HEK293 (cell line): ENCODE results near the gene PDE12.

Experiments used
- CTCF ChIA-PET: fragments of 350-600 bp; formaldehyde crosslinking; extraction: SDS; loops from one replicate; lab custom pipeline; 2021; ENCODE audit warnings: antibody characterized with exemption; lab: Yijun Ruan, JAX
- POLR2A ChIA-PET: fragments of 300-600 bp; formaldehyde crosslinking; extraction: SDS; loops from one replicate; lab custom pipeline; 2020; ENCODE audit warnings: antibody characterized with exemption, inconsistent platforms; lab: Yijun Ruan, JAX
- H3K27ac ChIP-seq: fragments of 200-500 bp; sonication (Bioruptor generic); 2 replicates; pipeline ENCODE4 v1.5.1; 2014; ENCODE audit warnings: low read depth, low read length, control low read depth, inconsistent platforms; ENCODE audit errors: extremely low read depth
- H3K36me3 ChIP-seq, 2 experiments: fragments of 200-500 bp in 1 of 2; sonication (Bioruptor generic) in 1 of 2; 1 replicate in 1 of 2; 2 replicates in 1 of 2; pipeline ENCODE4 v1.5.1; 2014 to 2017; ENCODE audit warnings: inconsistent platforms in 2 of 2, low read length in 2 of 2; ENCODE audit not compliant: control insufficient read depth in 2 of 2, insufficient read depth in 1 of 2
- H3K4me1 ChIP-seq: fragments of 200-500 bp; sonication (Bioruptor generic); 2 replicates; pipeline ENCODE4 v1.5.1; 2014; ENCODE audit warnings: mild to moderate bottlenecking, low read length, inconsistent platforms; ENCODE audit not compliant: control insufficient read depth, insufficient read depth
- H3K4me3 ChIP-seq: 2 replicates; pipeline ENCODE4 v1.5.1; 2011; ENCODE audit warnings: low read depth, mild to moderate bottlenecking, control low read depth, low read length, moderate library complexity
- H3K9me3 ChIP-seq: fragments of 200-500 bp; sonication (Bioruptor generic); 2 replicates; pipeline ENCODE4 v1.5.1; 2014; ENCODE audit warnings: low read depth, low read length, inconsistent platforms; ENCODE audit not compliant: control insufficient read depth, insufficient read depth
- REPIN1 ChIP-seq: fragments of 450-650 bp; formaldehyde crosslinking; IDR thresholded peaks from 2 replicates; pipeline ENCODE4 v1.5.1; 2017; ENCODE audit warnings: missing biosample characterization, missing genetic modification characterization, low read depth
- SP2 ChIP-seq: fragments of 450-650 bp; formaldehyde crosslinking; IDR thresholded peaks from 2 replicates; pipeline ENCODE4 v1.5.1; 2016; ENCODE audit warnings: missing biosample characterization, missing genetic modification characterization
- ZBTB17 ChIP-seq: fragments of 450-650 bp; formaldehyde crosslinking; IDR thresholded peaks from 2 replicates; pipeline ENCODE4 v1.5.1; 2016; ENCODE audit warnings: missing biosample characterization, missing genetic modification characterization
- ZNF211 ChIP-seq: fragments of 450-650 bp; formaldehyde crosslinking; IDR thresholded peaks from 2 replicates; pipeline ENCODE4 v1.5.1; 2016; ENCODE audit warnings: low read depth, missing biosample characterization, missing genetic modification characterization
- ZNF214 ChIP-seq: fragments of 450-650 bp; formaldehyde crosslinking; IDR thresholded peaks from 2 replicates; pipeline ENCODE4 v1.5.1; 2017; ENCODE audit warnings: missing biosample characterization, mild to moderate bottlenecking, missing genetic modification characterization, borderline replicate concordance
- ZNF23 ChIP-seq: fragments of 450-650 bp; formaldehyde crosslinking; IDR thresholded peaks from 2 replicates; pipeline ENCODE4 v1.5.1; 2016; ENCODE audit warnings: missing biosample characterization, missing genetic modification characterization, borderline replicate concordance
- ZNF350 ChIP-seq: fragments of 450-650 bp; formaldehyde crosslinking; IDR thresholded peaks from 2 replicates; pipeline ENCODE4 v1.5.0; 2017; ENCODE audit warnings: missing biosample characterization, mild to moderate bottlenecking, missing genetic modification characterization
- ZNF394 ChIP-seq: fragments of 450-650 bp; formaldehyde crosslinking; IDR thresholded peaks from 2 replicates; pipeline ENCODE4 v1.5.1; 2016; ENCODE audit warnings: missing biosample characterization, missing genetic modification characterization, mild to moderate bottlenecking, moderate library complexity, borderline replicate concordance
- ZNF433 ChIP-seq: fragments of 450-650 bp; formaldehyde crosslinking; IDR thresholded peaks from 2 replicates; pipeline ENCODE4 v1.5.1; 2016; ENCODE audit warnings: missing biosample characterization, missing genetic modification characterization, low read depth
- ZNF623 ChIP-seq: fragments of 450-650 bp; formaldehyde crosslinking; IDR thresholded peaks from 2 replicates; pipeline ENCODE4 v1.5.1; 2016; ENCODE audit warnings: missing biosample characterization, missing genetic modification characterization
- ZNF626 ChIP-seq: fragments of 450-650 bp; sonication (Bioruptor Pico); formaldehyde crosslinking; IDR thresholded peaks from 2 replicates; pipeline ENCODE4 v1.5.1; 2018; ENCODE audit warnings: missing biosample characterization, missing genetic modification characterization, inconsistent platforms
- ZNF701 ChIP-seq: fragments of 450-650 bp; formaldehyde crosslinking; IDR thresholded peaks from 2 replicates; pipeline ENCODE4 v1.5.1; 2016; ENCODE audit warnings: missing biosample characterization, missing genetic modification characterization
- ZNF791 ChIP-seq: fragments of 450-650 bp; formaldehyde crosslinking; IDR thresholded peaks from 2 replicates; pipeline ENCODE4 v1.5.1; 2016; ENCODE audit warnings: missing biosample characterization, missing genetic modification characterization
- TF ChIP-seq, protein P1 (sequence below): fragments of 450-650 bp; formaldehyde crosslinking; IDR thresholded peaks from 2 replicates; pipeline ENCODE4 v1.5.1; 2016; ENCODE audit warnings: missing biosample characterization, missing genetic modification characterization
- TF ChIP-seq, protein P2 (sequence below): fragments of 450-650 bp; formaldehyde crosslinking; IDR thresholded peaks from 2 replicates; pipeline ENCODE4 v1.5.1; 2016; ENCODE audit warnings: missing biosample characterization, missing genetic modification characterization
- TF ChIP-seq, protein P3 (sequence below): fragments of 450-650 bp; formaldehyde crosslinking; IDR thresholded peaks from 2 replicates; pipeline ENCODE4 v1.5.1; 2016; ENCODE audit warnings: missing biosample characterization, missing genetic modification characterization
- TF ChIP-seq, protein P4 (sequence below): IDR thresholded peaks from 2 replicates; pipeline ENCODE4 v1.6.1; 2011; ENCODE audit warnings: mild to moderate bottlenecking, low read depth, low read length, borderline replicate concordance
- TF ChIP-seq, protein P5 (sequence below): fragments of 450-650 bp; formaldehyde crosslinking; IDR thresholded peaks from 2 replicates; pipeline ENCODE4 v1.5.1; 2016; ENCODE audit warnings: missing biosample characterization, missing genetic modification characterization
- TF ChIP-seq, protein P6 (sequence below): fragments of 450-650 bp; formaldehyde crosslinking; IDR thresholded peaks from 2 replicates; pipeline ENCODE4 v1.5.1; 2017; ENCODE audit warnings: missing biosample characterization, missing genetic modification characterization
- TF ChIP-seq, protein P7 (sequence below): fragments of 450-650 bp; formaldehyde crosslinking; optimal IDR thresholded peaks from 2 replicates; pipeline ENCODE3; 2016; ENCODE audit warnings: missing biosample characterization, mild to moderate bottlenecking, missing genetic modification characterization
- TF ChIP-seq, protein P8 (sequence below): fragments of 450-650 bp; formaldehyde crosslinking; IDR thresholded peaks from 2 replicates; pipeline ENCODE4 v1.5.1; 2016; ENCODE audit warnings: missing biosample characterization, missing genetic modification characterization, borderline replicate concordance
- TF ChIP-seq, protein P9 (sequence below): fragments of 450-650 bp; formaldehyde crosslinking; IDR thresholded peaks from 2 replicates; pipeline ENCODE4; 2016; ENCODE audit warnings: missing biosample characterization, missing genetic modification characterization

PDE12 gene

DNA sequence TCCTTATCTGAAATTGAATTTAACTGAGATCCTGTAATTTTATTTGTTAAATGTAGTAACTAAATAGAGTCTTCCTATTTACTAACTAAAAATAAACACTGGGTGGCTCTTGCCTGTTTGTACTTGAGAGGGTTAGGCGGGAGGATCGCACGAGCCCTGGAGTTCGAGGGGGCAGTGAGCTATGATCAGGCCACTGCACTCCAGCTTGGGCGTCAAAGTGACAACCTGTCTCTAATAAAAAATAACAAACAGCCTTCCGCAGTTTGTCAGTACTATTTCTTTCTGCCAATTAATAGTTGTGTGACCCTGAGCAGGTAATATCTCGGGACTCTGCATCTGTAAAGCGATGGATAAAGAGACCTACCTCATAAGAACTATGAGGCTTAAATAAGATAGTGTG lies 768 bp upstream of the PDE12 start (continued):
- TF ChIP-seq, protein P1, sequence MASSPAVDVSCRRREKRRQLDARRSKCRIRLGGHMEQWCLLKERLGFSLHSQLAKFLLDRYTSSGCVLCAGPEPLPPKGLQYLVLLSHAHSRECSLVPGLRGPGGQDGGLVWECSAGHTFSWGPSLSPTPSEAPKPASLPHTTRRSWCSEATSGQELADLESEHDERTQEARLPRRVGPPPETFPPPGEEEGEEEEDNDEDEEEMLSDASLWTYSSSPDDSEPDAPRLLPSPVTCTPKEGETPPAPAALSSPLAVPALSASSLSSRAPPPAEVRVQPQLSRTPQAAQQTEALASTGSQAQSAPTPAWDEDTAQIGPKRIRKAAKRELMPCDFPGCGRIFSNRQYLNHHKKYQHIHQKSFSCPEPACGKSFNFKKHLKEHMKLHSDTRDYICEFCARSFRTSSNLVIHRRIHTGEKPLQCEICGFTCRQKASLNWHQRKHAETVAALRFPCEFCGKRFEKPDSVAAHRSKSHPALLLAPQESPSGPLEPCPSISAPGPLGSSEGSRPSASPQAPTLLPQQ (tag by site-specific recombination): no peak
- TF ChIP-seq, protein P2, sequence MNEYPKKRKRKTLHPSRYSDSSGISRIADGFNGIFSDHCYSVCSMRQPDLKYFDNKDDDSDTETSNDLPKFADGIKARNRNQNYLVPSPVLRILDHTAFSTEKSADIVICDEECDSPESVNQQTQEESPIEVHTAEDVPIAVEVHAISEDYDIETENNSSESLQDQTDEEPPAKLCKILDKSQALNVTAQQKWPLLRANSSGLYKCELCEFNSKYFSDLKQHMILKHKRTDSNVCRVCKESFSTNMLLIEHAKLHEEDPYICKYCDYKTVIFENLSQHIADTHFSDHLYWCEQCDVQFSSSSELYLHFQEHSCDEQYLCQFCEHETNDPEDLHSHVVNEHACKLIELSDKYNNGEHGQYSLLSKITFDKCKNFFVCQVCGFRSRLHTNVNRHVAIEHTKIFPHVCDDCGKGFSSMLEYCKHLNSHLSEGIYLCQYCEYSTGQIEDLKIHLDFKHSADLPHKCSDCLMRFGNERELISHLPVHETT (tag by site-specific recombination): no peak
- TF ChIP-seq, protein P3, sequence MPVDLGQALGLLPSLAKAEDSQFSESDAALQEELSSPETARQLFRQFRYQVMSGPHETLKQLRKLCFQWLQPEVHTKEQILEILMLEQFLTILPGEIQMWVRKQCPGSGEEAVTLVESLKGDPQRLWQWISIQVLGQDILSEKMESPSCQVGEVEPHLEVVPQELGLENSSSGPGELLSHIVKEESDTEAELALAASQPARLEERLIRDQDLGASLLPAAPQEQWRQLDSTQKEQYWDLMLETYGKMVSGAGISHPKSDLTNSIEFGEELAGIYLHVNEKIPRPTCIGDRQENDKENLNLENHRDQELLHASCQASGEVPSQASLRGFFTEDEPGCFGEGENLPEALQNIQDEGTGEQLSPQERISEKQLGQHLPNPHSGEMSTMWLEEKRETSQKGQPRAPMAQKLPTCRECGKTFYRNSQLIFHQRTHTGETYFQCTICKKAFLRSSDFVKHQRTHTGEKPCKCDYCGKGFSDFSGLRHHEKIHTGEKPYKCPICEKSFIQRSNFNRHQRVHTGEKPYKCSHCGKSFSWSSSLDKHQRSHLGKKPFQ: no peak
- no peak for TF ChIP-seq ZNF626 (tag by site-specific recombination)
- TF ChIP-seq ZNF791: no peak
- TF ChIP-seq, protein P4, sequence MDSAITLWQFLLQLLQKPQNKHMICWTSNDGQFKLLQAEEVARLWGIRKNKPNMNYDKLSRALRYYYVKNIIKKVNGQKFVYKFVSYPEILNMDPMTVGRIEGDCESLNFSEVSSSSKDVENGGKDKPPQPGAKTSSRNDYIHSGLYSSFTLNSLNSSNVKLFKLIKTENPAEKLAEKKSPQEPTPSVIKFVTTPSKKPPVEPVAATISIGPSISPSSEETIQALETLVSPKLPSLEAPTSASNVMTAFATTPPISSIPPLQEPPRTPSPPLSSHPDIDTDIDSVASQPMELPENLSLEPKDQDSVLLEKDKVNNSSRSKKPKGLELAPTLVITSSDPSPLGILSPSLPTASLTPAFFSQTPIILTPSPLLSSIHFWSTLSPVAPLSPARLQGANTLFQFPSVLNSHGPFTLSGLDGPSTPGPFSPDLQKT: no peak
- TF ChIP-seq, protein P5, sequence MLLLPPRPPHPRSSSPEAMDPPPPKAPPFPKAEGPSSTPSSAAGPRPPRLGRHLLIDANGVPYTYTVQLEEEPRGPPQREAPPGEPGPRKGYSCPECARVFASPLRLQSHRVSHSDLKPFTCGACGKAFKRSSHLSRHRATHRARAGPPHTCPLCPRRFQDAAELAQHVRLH: no peak
- no peak for TF ChIP-seq ZNF433 (tag by site-specific recombination)
- no peak for TF ChIP-seq REPIN1 (tag by site-specific recombination)
- TF ChIP-seq, protein P6, sequence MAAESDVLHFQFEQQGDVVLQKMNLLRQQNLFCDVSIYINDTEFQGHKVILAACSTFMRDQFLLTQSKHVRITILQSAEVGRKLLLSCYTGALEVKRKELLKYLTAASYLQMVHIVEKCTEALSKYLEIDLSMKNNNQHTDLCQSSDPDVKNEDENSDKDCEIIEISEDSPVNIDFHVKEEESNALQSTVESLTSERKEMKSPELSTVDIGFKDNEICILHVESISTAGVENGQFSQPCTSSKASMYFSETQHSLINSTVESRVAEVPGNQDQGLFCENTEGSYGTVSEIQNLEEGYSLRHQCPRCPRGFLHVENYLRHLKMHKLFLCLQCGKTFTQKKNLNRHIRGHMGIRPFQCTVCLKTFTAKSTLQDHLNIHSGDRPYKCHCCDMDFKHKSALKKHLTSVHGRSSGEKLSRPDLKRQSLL (tag by site-specific recombination): no peak
- TF ChIP-seq ZNF350 (tag by site-specific recombination): no peak
- TF ChIP-seq, all 188 proteins: peak for 0

DNA sequence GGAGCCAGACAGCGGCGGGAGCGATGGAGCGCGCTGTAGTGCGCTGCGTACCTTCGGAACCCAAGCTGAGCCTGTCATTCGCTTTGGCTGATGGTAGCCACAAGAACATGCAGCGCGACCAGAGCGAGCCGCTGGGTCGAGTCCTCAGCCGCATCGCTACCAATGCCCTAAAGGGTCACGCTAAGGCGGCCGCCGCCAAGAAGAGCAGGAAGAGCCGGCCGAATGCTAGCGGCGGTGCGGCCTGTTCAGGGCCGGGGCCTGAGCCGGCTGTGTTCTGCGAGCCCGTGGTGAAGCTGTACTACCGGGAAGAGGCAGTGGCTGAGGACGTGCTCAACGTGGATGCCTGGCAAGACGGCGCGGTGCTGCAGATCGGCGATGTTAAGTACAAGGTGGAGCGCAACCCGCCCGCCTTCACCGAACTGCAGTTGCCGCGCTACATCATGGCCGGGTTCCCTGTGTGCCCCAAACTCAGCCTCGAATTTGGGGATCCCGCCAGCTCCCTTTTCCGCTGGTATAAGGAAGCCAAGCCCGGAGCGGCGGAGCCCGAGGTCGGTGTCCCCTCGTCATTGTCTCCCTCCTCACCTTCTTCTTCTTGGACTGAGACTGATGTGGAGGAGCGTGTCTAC lies 498 bp downstream of the PDE12 start:
- POLR2A ChIA-PET: interaction anchor here (0.7 to 2.3 kb wide), 8 partner anchors 10 to 159 kb away, joined by 3 to 11 read pairs (median 4); partner anchors contain the start of genes ARF4 and DNAH12
- H3K27ac ChIP-seq: peak overlapping the region; percentile 61
- peak overlapping the region; percentile 96 for H3K4me3 ChIP-seq
- CTCF ChIA-PET: interaction anchor here (0.5 to 1.6 kb wide), 4 partner anchors 50 to 755 kb away, joined by 3 to 5 read pairs (median 4); no protein-coding TSS in a partner anchor
- H3K9me3 ChIP-seq: no peaks in the 10 kb centered on the region
- no peaks in the 10 kb centered on the region for H3K4me1 ChIP-seq
- peaks cover 6 to 37% of the 10 kb centered on the region in 2 experiments; a peak in 1 of 3 replicates for H3K36me3 ChIP-seq
- TF ChIP-seq, protein P7, sequence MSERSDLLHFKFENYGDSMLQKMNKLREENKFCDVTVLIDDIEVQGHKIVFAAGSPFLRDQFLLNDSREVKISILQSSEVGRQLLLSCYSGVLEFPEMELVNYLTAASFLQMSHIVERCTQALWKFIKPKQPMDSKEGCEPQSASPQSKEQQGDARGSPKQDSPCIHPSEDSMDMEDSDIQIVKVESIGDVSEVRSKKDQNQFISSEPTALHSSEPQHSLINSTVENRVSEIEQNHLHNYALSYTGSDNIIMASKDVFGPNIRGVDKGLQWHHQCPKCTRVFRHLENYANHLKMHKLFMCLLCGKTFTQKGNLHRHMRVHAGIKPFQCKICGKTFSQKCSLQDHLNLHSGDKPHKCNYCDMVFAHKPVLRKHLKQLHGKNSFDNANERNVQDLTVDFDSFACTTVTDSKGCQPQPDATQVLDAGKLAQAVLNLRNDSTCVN: peak; percentile 51
- TF ChIP-seq ZNF23 (tag by site-specific recombination) (no peak), ZNF701 (no peak), ZBTB17 (tag by site-specific recombination) (peak; percentile 5; the same call in 1 of the 2 replicates), ZNF394 (peak; percentile 25; the same call in 1 of the 2 replicates), ZNF214 (no peak), ZNF623 (tag by site-specific recombination) (no peak), ZNF211 (tag by site-specific recombination) (no peak), SP2 (tag by site-specific recombination) (no peak)
- TF ChIP-seq, protein P8, sequence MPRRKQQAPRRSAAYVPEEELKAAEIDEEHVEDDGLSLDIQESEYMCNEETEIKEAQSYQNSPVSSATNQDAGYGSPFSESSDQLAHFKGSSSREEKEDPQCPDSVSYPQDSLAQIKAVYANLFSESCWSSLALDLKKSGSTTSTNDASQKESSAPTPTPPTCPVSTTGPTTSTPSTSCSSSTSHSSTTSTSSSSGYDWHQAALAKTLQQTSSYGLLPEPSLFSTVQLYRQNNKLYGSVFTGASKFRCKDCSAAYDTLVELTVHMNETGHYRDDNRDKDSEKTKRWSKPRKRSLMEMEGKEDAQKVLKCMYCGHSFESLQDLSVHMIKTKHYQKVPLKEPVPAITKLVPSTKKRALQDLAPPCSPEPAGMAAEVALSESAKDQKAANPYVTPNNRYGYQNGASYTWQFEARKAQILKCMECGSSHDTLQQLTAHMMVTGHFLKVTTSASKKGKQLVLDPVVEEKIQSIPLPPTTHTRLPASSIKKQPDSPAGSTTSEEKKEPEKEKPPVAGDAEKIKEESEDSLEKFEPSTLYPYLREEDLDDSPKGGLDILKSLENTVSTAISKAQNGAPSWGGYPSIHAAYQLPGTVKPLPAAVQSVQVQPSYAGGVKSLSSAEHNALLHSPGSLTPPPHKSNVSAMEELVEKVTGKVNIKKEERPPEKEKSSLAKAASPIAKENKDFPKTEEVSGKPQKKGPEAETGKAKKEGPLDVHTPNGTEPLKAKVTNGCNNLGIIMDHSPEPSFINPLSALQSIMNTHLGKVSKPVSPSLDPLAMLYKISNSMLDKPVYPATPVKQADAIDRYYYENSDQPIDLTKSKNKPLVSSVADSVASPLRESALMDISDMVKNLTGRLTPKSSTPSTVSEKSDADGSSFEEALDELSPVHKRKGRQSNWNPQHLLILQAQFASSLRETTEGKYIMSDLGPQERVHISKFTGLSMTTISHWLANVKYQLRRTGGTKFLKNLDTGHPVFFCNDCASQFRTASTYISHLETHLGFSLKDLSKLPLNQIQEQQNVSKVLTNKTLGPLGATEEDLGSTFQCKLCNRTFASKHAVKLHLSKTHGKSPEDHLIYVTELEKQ (tag by site-specific recombination): no peak
- TF ChIP-seq, protein P9, sequence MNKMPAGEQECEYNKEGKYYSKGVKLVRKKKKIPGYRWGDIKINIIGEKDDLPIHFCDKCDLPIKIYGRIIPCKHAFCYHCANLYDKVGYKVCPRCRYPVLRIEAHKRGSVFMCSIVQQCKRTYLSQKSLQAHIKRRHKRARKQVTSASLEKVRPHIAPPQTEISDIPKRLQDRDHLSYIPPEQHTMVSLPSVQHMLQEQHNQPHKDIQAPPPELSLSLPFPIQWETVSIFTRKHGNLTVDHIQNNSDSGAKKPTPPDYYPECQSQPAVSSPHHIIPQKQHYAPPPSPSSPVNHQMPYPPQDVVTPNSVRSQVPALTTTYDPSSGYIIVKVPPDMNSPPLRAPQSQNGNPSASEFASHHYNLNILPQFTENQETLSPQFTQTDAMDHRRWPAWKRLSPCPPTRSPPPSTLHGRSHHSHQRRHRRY (tag by site-specific recombination): no peak
